RWPE2 (cell line): ENCODE data around the gene CST4.
A peak's percentile ranks its signal among the peaks of the same experiment; 100 is the strongest.
"Not testable (repeated sequence)": the region's sequence is repeated elsewhere in the genome, so short reads cannot be mapped to it uniquely, and the experiment has no call there.

ENCODE experiments used
- ATAC-seq: fragments of 200-7000 bp; cut with Tn5 transposase; 3 replicates; pipeline ENCODE4 v1.9.1; 2021; ENCODE audit warnings: low read depth
- DNase-seq: peaks from one replicate; pipeline ENCODE4 v3.0.0-alpha.2; 2020; ENCODE audit warnings: low spot score
- H3K27ac ChIP-seq: fragments of 450-650 bp; 2 replicates; pipeline ENCODE4 v1.5.1; 2017; ENCODE audit warnings: mild to moderate bottlenecking; ENCODE audit not compliant: poor library complexity, severe bottlenecking
- H3K27me3 ChIP-seq: fragments of 250-450 bp; sonication (Bioruptor Pico); 2 replicates; pipeline ENCODE4 v1.5.1; 2021; ENCODE audit warnings: mild to moderate bottlenecking, moderate library complexity; ENCODE audit not compliant: insufficient read depth, poor library complexity, severe bottlenecking
- H3K36me3 ChIP-seq: fragments of 250-450 bp; sonication (Bioruptor Pico); 2 replicates; pipeline ENCODE4 v1.5.1; 2020; ENCODE audit warnings: low read depth, mild to moderate bottlenecking, moderate library complexity
- H3K4me1 ChIP-seq: fragments of 250-450 bp; sonication (Bioruptor Pico); 2 replicates; pipeline ENCODE4 v1.5.1; 2021; ENCODE audit warnings: mild to moderate bottlenecking, moderate library complexity; ENCODE audit not compliant: insufficient read depth, poor library complexity, severe bottlenecking
- H3K4me3 ChIP-seq: fragments of 250-450 bp; sonication (Bioruptor Pico); 2 replicates; pipeline ENCODE4 v1.5.1; 2021; ENCODE audit warnings: mild to moderate bottlenecking, moderate library complexity; ENCODE audit not compliant: severe bottlenecking
- H3K9me3 ChIP-seq: fragments of 250-450 bp; sonication (Bioruptor Pico); 2 replicates; pipeline ENCODE4 v1.5.1; 2021; ENCODE audit warnings: mild to moderate bottlenecking, moderate library complexity; ENCODE audit not compliant: severe bottlenecking
- CTCF ChIP-seq: fragments of 450-650 bp; IDR thresholded peaks from one replicate; pipeline ENCODE4 v1.5.1; 2017; ENCODE audit warnings: mild to moderate bottlenecking, moderate library complexity; ENCODE audit not compliant: poor library complexity, severe bottlenecking

Gene CST4

GRCh38 chr20:23638309-23638708, 50.5 kb downstream of the CST4 start:
- peaks cover 23% of the 10 kb centered on the region for H3K4me1 ChIP-seq
- H3K27ac ChIP-seq = peak overlapping the region; percentile 74
- no peak overlapping the region for H3K4me3 ChIP-seq
- no peaks in the 10 kb centered on the region for H3K27me3 ChIP-seq
- peaks cover 11% of the 10 kb centered on the region for H3K36me3 ChIP-seq
- H3K9me3 ChIP-seq = no peaks in the 10 kb centered on the region
- DNase-seq (no peak), ATAC-seq (no peak)
- no peak for TF ChIP-seq CTCF

GRCh38 chr20:23637282-23638221, 51.3 kb downstream of the CST4 start, which contains the start of gene CST3:
Gene CST3 (minus strand): TSS chr20:23637955. CDS start chr20:23637862, 93 bp downstream.
- H3K4me3 ChIP-seq = peak within 1 kb of the TSS; percentile 76
- peak; percentile 77 for ATAC-seq
- peak; percentile 92 for DNase-seq
- peaks cover 23% of the 10 kb centered on the region for H3K4me1 ChIP-seq
- no peaks in the 10 kb centered on the region for H3K27me3 ChIP-seq
- no peak for TF ChIP-seq CTCF
- no peaks in the 10 kb centered on the region for H3K9me3 ChIP-seq
- peak within 1 kb of the TSS; percentile 74 for H3K27ac ChIP-seq
- peaks cover 11% of the 10 kb centered on the region for H3K36me3 ChIP-seq

GRCh38 chr20:23636908-23637281, 51.9 kb downstream of the CST4 start:
- ATAC-seq (no peak), DNase-seq (no peak)
- H3K4me1 ChIP-seq = peaks cover 23% of the 10 kb centered on the region
- peaks cover 11% of the 10 kb centered on the region for H3K36me3 ChIP-seq
- H3K27ac ChIP-seq = peak overlapping the region; percentile 74
- TF ChIP-seq CTCF = no peak
- no peaks in the 10 kb centered on the region for H3K9me3 ChIP-seq
- no peaks in the 10 kb centered on the region for H3K27me3 ChIP-seq
- H3K4me3 ChIP-seq = peak overlapping the region; percentile 76

- H3K4me1 ChIP-seq = peaks cover 23% of the 10 kb centered on the region
- H3K4me3 ChIP-seq = peak overlapping the region; percentile 76
- DNase-seq (no peak), ATAC-seq (no peak)
- no peaks in the 10 kb centered on the region for H3K27me3 ChIP-seq
- no peaks in the 10 kb centered on the region for H3K9me3 ChIP-seq
- TF ChIP-seq CTCF = no peak
- peak overlapping the region; percentile 74 for H3K27ac ChIP-seq
- H3K36me3 ChIP-seq = peaks cover 11% of the 10 kb centered on the region
Measured at GRCh38 chr20:23636182-23636907, 52.5 kb downstream of the CST4 start.

GRCh38 chr20:23635768-23636090, 53.1 kb downstream of the CST4 start:
- not testable (repeated sequence) for DNase-seq, H3K27me3 ChIP-seq, H3K4me3 ChIP-seq, H3K9me3 ChIP-seq
- peaks cover 11% of the 10 kb centered on the region for H3K36me3 ChIP-seq
- ATAC-seq = peak; percentile 40
- peaks cover 23% of the 10 kb centered on the region for H3K4me1 ChIP-seq
- peak overlapping the region; percentile 74 for H3K27ac ChIP-seq
